ENCODE measurements around the gene PIPOX. TPM values are rescaled to one million over a fixed set of nuclear protein-coding genes. Genes with fewer than 3 reads are reported as not detected.

Gene PIPOX
- total RNA-seq, 1 donor from 2014 or later = 3.3 TPM

DNA sequence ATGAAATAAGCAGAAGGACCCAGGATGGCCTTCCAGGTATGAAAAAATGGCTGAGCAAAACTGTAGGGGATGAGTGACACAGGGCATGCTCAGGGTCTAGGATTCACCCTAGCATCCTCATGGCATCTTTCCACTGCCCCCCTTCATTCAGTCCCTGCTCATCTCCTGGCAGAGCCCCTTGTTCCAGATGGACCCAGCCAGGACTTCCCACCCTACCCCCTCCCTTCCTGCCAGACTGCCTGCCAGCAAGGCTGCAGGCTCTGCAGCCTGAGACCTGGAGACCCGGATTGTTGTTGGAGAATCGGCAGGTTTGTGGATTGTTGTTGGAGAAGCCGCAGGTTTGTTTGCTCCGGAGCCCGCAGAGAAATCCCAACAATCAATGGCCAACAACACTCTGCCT lies 43.7 kb upstream of the PIPOX start:
- DNase-seq (ENCODE audit: low spot score) = no peak
- H3K36me3 Mint-ChIP-seq (ENCODE audit: low read depth, unreplicated experiment) = no peaks in the 10 kb centered on the region
- H3K27ac Mint-ChIP-seq (ENCODE audit: unreplicated experiment) = no peak overlapping the region
- H3K4me3 Mint-ChIP-seq (ENCODE audit: unreplicated experiment) = no peak overlapping the region
- TF ChIP-seq, protein P1, sequence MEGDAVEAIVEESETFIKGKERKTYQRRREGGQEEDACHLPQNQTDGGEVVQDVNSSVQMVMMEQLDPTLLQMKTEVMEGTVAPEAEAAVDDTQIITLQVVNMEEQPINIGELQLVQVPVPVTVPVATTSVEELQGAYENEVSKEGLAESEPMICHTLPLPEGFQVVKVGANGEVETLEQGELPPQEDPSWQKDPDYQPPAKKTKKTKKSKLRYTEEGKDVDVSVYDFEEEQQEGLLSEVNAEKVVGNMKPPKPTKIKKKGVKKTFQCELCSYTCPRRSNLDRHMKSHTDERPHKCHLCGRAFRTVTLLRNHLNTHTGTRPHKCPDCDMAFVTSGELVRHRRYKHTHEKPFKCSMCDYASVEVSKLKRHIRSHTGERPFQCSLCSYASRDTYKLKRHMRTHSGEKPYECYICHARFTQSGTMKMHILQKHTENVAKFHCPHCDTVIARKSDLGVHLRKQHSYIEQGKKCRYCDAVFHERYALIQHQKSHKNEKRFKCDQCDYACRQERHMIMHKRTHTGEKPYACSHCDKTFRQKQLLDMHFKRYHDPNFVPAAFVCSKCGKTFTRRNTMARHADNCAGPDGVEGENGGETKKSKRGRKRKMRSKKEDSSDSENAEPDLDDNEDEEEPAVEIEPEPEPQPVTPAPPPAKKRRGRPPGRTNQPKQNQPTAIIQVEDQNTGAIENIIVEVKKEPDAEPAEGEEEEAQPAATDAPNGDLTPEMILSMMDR (IDR thresholded peaks at IDR 0.05; ENCODE audit: unreplicated experiment) = no peak
- peaks cover 5% of the 10 kb centered on the region for H3K4me1 Mint-ChIP-seq (ENCODE audit: unreplicated experiment)
- H3K27me3 Mint-ChIP-seq (ENCODE audit: unreplicated experiment) = peaks cover 21% of the 10 kb centered on the region
- no peaks in the 10 kb centered on the region for H3K9me3 Mint-ChIP-seq (ENCODE audit: unreplicated experiment)

DNA sequence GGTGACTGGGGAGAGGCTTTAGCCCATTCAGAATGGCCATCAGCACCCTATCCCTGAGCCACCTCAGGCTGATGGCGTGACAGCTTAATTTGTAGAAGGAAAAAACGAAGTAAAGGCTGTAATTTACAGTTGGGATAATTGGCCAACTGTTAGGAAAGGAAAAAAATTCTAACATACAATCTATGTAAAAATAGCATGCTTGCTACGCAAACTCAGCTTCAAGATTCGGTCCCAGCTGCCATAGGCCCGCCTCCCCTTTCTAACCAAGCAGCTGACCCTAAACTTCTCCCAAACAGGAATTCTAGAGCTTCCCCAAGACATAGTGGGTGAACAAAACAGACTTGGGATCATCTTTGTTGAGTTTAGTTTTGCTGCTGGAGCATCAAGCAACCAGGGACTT lies 42.0 kb upstream of the PIPOX start:
- Mint-ChIP-seq H3K9me3 (ENCODE audit: unreplicated experiment) (no peaks in the 10 kb centered on the region), H3K4me1 (ENCODE audit: unreplicated experiment) (peaks cover 5% of the 10 kb centered on the region), H3K36me3 (ENCODE audit: low read depth, unreplicated experiment) (no peaks in the 10 kb centered on the region), H3K27me3 (ENCODE audit: unreplicated experiment) (peaks cover 26% of the 10 kb centered on the region), H3K4me3 (ENCODE audit: unreplicated experiment) (no peak overlapping the region), H3K27ac (ENCODE audit: unreplicated experiment) (no peak overlapping the region)
- TF ChIP-seq, protein P1 (IDR thresholded peaks at IDR 0.05; ENCODE audit: unreplicated experiment) = no peak
- DNase-seq (ENCODE audit: low spot score) = no peak

DNA sequence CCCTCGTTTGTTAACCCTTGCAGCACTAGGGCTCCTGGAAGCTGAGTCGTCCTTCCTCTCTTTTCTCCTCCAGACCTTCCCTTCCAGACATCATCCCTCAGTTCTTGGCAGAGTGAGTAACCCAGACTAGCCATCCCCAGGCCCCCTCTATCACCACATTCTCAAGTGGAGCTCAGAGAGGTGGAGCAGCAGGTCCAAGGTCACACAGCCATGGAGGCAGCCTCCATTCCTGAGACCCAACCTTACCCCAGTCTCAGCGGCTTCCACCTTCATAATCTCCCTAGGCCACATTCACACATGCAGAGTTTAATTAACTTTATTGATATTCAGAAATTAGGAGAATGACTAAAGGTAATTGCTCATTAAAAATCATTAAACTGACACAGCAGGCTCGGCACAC lies 40.1 kb upstream of the PIPOX start:
- no peak overlapping the region for H3K27ac Mint-ChIP-seq (ENCODE audit: unreplicated experiment)

DNA sequence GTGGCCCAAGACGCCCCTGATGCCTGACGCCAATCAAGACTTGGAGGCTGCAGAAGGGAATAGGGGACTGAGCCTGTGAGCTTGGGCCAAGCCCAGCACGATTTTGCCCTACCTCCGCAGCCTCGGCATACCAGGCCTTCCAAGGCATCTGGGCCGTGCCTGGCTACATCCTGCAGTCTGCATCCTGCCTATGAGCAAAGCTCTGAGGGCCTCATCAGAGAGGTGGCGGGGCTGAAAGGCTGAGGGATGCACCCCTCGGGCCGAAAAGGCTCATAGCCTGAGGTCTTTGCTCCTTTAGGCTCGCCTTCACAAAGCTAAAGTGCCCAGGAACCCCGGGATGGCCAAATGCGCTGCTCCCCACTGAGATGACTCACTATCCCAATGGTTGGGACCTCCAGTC lies 39.7 kb upstream of the PIPOX start:
- Mint-ChIP-seq H3K9me3 (ENCODE audit: unreplicated experiment) (no peaks in the 10 kb centered on the region), H3K36me3 (ENCODE audit: low read depth, unreplicated experiment) (no peaks in the 10 kb centered on the region), H3K27ac (ENCODE audit: unreplicated experiment) (no peak overlapping the region), H3K4me3 (ENCODE audit: unreplicated experiment) (no peak overlapping the region), H3K4me1 (ENCODE audit: unreplicated experiment) (peaks cover 13% of the 10 kb centered on the region), H3K27me3 (ENCODE audit: unreplicated experiment) (peaks cover 23% of the 10 kb centered on the region)
- no peak for DNase-seq (ENCODE audit: low spot score)
- TF ChIP-seq, protein P1 (IDR thresholded peaks at IDR 0.05; ENCODE audit: unreplicated experiment) = no peak

More for the DNA sequence above, 40.1 kb upstream of the PIPOX start:
- Mint-ChIP-seq H3K4me1 (ENCODE audit: unreplicated experiment) (peaks cover 11% of the 10 kb centered on the region), H3K9me3 (ENCODE audit: unreplicated experiment) (no peaks in the 10 kb centered on the region), H3K4me3 (ENCODE audit: unreplicated experiment) (no peak overlapping the region), H3K36me3 (ENCODE audit: low read depth, unreplicated experiment) (no peaks in the 10 kb centered on the region), H3K27me3 (ENCODE audit: unreplicated experiment) (peaks cover 23% of the 10 kb centered on the region)
- DNase-seq (ENCODE audit: low spot score) = no peak
- TF ChIP-seq, protein P1 (IDR thresholded peaks at IDR 0.05; ENCODE audit: unreplicated experiment) = no peak

DNA sequence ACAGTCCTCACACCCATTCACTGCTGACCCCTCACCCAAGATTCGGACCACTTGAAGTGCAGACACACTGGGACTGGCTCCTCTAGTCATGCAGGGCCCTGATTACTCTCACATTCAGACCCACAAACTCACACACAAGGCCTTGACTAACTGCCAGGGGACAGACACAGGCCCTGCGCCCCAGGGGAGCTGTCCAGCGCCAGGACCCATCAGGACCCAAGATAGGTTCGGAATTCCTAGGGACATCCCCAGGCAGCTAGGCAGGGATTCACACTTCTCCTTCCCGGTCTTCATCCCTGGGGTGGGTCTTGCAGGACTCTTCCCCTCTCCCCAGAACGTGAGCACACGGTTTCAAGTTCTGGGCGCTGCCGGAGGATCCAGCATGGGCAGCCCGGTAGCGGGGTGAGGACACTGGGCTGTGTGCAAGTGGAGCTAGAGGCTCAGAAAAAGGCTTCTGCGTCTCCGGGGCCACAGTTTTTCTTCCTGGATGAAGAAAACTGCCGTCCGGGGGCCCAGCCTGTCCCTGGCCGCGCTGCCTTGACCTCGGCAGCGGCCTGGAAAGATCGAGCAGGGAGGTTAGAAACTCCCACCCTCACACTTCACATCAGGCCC lies 38.8 kb upstream of the PIPOX start:
- Mint-ChIP-seq H3K36me3 (ENCODE audit: low read depth, unreplicated experiment) (no peaks in the 10 kb centered on the region), H3K4me1 (ENCODE audit: unreplicated experiment) (peaks cover 13% of the 10 kb centered on the region), H3K27ac (ENCODE audit: unreplicated experiment) (no peak overlapping the region), H3K9me3 (ENCODE audit: unreplicated experiment) (no peaks in the 10 kb centered on the region), H3K27me3 (ENCODE audit: unreplicated experiment) (peaks cover 20% of the 10 kb centered on the region), H3K4me3 (ENCODE audit: unreplicated experiment) (no peak overlapping the region)
- no peak for DNase-seq (ENCODE audit: low spot score)
- TF ChIP-seq, protein P1 (IDR thresholded peaks at IDR 0.05; ENCODE audit: unreplicated experiment) = no peak
